Astrocyte (in vitro differentiated cells and primary cell): Measurements from ENCODE around the gene KIAA0232. TPM values are rescaled to one million over a fixed set of nuclear protein-coding genes. Genes with fewer than 3 reads are reported as not detected.

Experiments
- DNase-seq: peaks from one replicate; pipeline ENCODE4 v3.0.0-alpha.2; 2010; ENCODE audit warnings: low read depth
- FAIRE-seq: peaks from 2 replicates; lab custom pipeline; 2011; peaks lifted over from hg19 to GRCh38; lab: Jason Lieb, UNC
- H2AFZ ChIP-seq: 2 replicates; pipeline ENCODE4 v1.6.0; 2012; ENCODE audit warnings: low read depth, low read length, inconsistent platforms
- H3K27ac ChIP-seq: 2 replicates; pipeline ENCODE4 v1.5.1; 2011; ENCODE audit warnings: low read depth, low read length, inconsistent platforms
- H3K27me3 ChIP-seq: 2 replicates; pipeline ENCODE4 v1.6.0; 2011; ENCODE audit warnings: low read length, inconsistent platforms; ENCODE audit not compliant: insufficient read depth
- H3K36me3 ChIP-seq: 2 replicates; pipeline ENCODE4 v1.5.1; 2011; ENCODE audit warnings: low read length, inconsistent platforms; ENCODE audit not compliant: insufficient read depth
- H3K4me1 ChIP-seq: 2 replicates; pipeline ENCODE4 v1.5.1; 2011; ENCODE audit warnings: low read length, inconsistent platforms; ENCODE audit not compliant: insufficient read depth
- H3K4me2 ChIP-seq: 2 replicates; pipeline ENCODE4 v1.6.0; 2012; ENCODE audit warnings: low read length, inconsistent platforms
- H3K4me3 ChIP-seq: 2 replicates; pipeline ENCODE4 v1.5.1; 2011; ENCODE audit warnings: low read depth, mild to moderate bottlenecking, low read length, inconsistent platforms; ENCODE audit not compliant: insufficient read depth
- H3K79me2 ChIP-seq: 2 replicates; pipeline ENCODE4 v1.6.0; 2012; ENCODE audit warnings: mild to moderate bottlenecking, low read length, inconsistent platforms; ENCODE audit not compliant: insufficient read depth
- H3K9ac ChIP-seq: 2 replicates; pipeline ENCODE4 v1.6.0; 2012; ENCODE audit warnings: mild to moderate bottlenecking, low read length, inconsistent platforms
- H3K9me3 ChIP-seq: 2 replicates; pipeline ENCODE4 v1.5.1; 2012; ENCODE audit warnings: low read depth, mild to moderate bottlenecking, low read length, inconsistent platforms; ENCODE audit not compliant: insufficient read depth
- H4K20me1 ChIP-seq: 2 replicates; pipeline ENCODE4 v1.6.0; 2012; ENCODE audit warnings: low read length, inconsistent platforms; ENCODE audit not compliant: insufficient read depth
- H3K27ac Mint-ChIP-seq: one replicate; pipeline ENCODE4 v1.8.0; 2021; ENCODE audit warnings: mild to moderate bottlenecking, mixed read lengths; ENCODE audit not compliant: unreplicated experiment
- H3K27me3 Mint-ChIP-seq: one replicate; pipeline ENCODE4 v1.8.0; 2021; ENCODE audit warnings: low read depth, mixed read lengths; ENCODE audit not compliant: unreplicated experiment
- H3K36me3 Mint-ChIP-seq: one replicate; pipeline ENCODE4 v1.8.0; 2021; ENCODE audit warnings: low read depth, mixed read lengths; ENCODE audit not compliant: unreplicated experiment
- H3K4me1 Mint-ChIP-seq: one replicate; pipeline ENCODE4 v1.8.0; 2021; ENCODE audit warnings: low read depth, mixed read lengths; ENCODE audit not compliant: unreplicated experiment
- H3K4me3 Mint-ChIP-seq: one replicate; pipeline ENCODE4 v1.8.0; 2021; ENCODE audit warnings: mild to moderate bottlenecking, moderate library complexity, mixed read lengths; ENCODE audit not compliant: unreplicated experiment
- H3K9me3 Mint-ChIP-seq: one replicate; pipeline ENCODE4 v1.8.0; 2021; ENCODE audit warnings: mild to moderate bottlenecking, mixed read lengths; ENCODE audit not compliant: unreplicated experiment
- CTCF ChIP-seq: IDR thresholded peaks from 2 replicates; pipeline ENCODE4 v1.5.1; 2011; ENCODE audit warnings: low read depth, mild to moderate bottlenecking, inconsistent platforms, low read length, moderate library complexity; ENCODE audit not compliant: insufficient read depth
- EZH2 ChIP-seq: IDR thresholded peaks from 2 replicates; pipeline ENCODE4 v1.6.1; 2012; ENCODE audit warnings: mild to moderate bottlenecking, low read length, inconsistent platforms; ENCODE audit not compliant: insufficient read depth
- total RNA-seq: library from RNA; stranded (reverse); gene quantifications from 2 replicates; pipeline ENCODE4 v1.2.1, GENCODE V29; 2021

Gene KIAA0232
- total RNA-seq, 1 donor from 2014 or later: 27.6 TPM

DNA sequence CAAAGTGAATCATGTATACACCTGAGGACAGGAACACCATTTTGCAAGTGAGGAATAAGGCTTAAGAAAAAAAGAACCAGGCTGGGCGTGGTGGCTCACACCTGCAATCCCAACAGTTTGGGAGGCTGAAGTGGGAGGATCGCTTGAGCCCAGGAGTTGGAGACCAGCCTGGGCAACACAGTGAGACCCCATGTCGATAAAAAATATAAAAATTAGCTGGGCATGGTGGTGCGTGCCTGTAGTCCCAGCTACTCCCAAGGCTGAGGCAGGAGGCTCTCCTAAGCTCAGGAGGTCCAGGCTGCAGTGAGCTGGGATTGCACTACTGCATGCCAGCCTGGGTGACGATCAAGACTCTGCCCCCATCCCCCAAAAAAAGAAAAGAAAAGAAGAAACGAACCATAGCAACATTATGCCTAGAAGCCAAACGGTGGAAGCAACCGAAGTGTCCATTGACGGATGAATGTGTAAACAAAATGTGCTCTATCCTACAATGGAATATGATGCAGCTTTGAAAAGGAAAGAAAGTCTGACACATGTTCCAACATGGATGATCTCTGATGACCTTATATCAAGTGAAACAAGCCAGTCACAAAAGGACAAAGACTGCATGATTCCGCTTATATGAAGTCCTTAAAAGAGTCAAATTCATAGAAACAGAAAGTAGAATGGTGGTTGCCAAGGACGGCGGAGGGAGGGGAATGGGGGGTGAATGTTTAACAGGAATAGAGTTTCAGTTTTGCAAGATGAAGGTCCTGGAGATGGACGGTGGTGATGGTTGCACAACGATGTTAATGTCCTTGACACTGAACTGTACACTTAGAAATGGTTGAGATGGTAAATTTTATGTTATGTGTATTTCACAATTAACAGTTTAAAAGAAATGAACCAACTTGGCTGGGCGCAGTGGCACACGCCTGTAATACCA lies 8.6 kb upstream of the KIAA0232 start:
- Histone ChIP-seq H3K27me3 (peaks cover 9% of the 10 kb centered on the region), H3K27ac (no peak overlapping the region), H3K9ac (no peak overlapping the region), H2AFZ (no peak overlapping the region), H3K9me3 (no peaks in the 10 kb centered on the region), H3K4me1 (peaks cover under 1% of the 10 kb centered on the region), H4K20me1 (no peaks in the 10 kb centered on the region), H3K4me2 (no peak overlapping the region), H3K79me2 (no peaks in the 10 kb centered on the region), H3K36me3 (no peaks in the 10 kb centered on the region), H3K4me3 (no peak overlapping the region)
- no peak for TF ChIP-seq EZH2
- TF ChIP-seq CTCF: no peak
- Mint-ChIP-seq H3K36me3 (peaks cover 2% of the 10 kb centered on the region), H3K27me3 (peaks cover 34% of the 10 kb centered on the region), H3K9me3 (no peaks in the 10 kb centered on the region), H3K4me1 (peaks cover 16% of the 10 kb centered on the region), H3K27ac (no peak overlapping the region), H3K4me3 (no peak overlapping the region)
- no peak for FAIRE-seq
- DNase-seq: no peak

GRCh38 chr4:6775746-6776145 lies 6.8 kb upstream of the KIAA0232 start:
- Mint-ChIP-seq H3K27me3 (peaks cover 29% of the 10 kb centered on the region), H3K4me3 (peak overlapping the region; percentile 45), H3K4me1 (peaks cover 23% of the 10 kb centered on the region), H3K36me3 (peaks cover 2% of the 10 kb centered on the region), H3K9me3 (no peaks in the 10 kb centered on the region), H3K27ac (peak overlapping the region; percentile 14)
- Histone ChIP-seq H3K9ac (no peak overlapping the region), H3K27me3 (peaks cover 9% of the 10 kb centered on the region), H3K9me3 (no peaks in the 10 kb centered on the region), H3K4me3 (no peak overlapping the region), H3K36me3 (no peaks in the 10 kb centered on the region), H3K4me1 (no peaks in the 10 kb centered on the region), H3K4me2 (no peak overlapping the region), H3K79me2 (no peaks in the 10 kb centered on the region), H3K27ac (no peak overlapping the region), H4K20me1 (no peaks in the 10 kb centered on the region), H2AFZ (no peak overlapping the region)
- DNase-seq (no peak), FAIRE-seq (no peak)
- TF ChIP-seq EZH2: no peak
- TF ChIP-seq CTCF: no peak
